ENCODE results near the gene PARD6G. TPM values are rescaled to one million over a fixed set of nuclear protein-coding genes. Genes with fewer than 3 reads are reported as not detected.

The PARD6G gene
- total and polyA plus RNA-seq, 2 of the 8 experiments (the other 6 are each of a cell fraction or from before 2014, with no cell fraction given), result 11.3 to 17.9 TPM

GRCh38 chr18:80147418-80148325 is 99.6 kb downstream of the PARD6G start:
- Histone ChIP-seq H4K8ac (ENCODE audit: extremely low read depth, insufficient read depth, low read length) (peak overlapping the region; percentile 57; the same call in 1 of the 2 replicates), H2BK120ac (replicated peaks; ENCODE audit: low read depth, low read length) (no peak overlapping the region), H3K23ac (ENCODE audit: insufficient read length) (no peak overlapping the region), H3K4me3 (ENCODE audit: extremely low read depth in 1 of 4, insufficient read depth in 2 of 4, low read depth in 3 of 4, low read length in 4 of 4) (peak overlapping the region; percentile 37 to 61 (median 48)), H3K36me3 (ENCODE audit: control insufficient read depth in 2 of 4, insufficient read depth in 4 of 4, low read length in 3 of 4) (peaks cover 0 to 14% (median 0%) of the 10 kb centered on the region in 4 experiments; a peak in 2 of 8 replicates), H3K79me1 (ENCODE audit: low read depth, low read length) (no peaks in the 10 kb centered on the region), H2AK5ac (ENCODE audit: low read depth, low read length) (no peak overlapping the region), H2BK20ac (ENCODE audit: low read length) (no peak overlapping the region), H2BK12ac (ENCODE audit: low read depth, low read length) (no peak overlapping the region), H4K20me1 (replicated peaks in 1 of 2; ENCODE audit: control insufficient read depth in 1 of 2, insufficient read depth in 2 of 2, low read length in 2 of 2) (peaks cover 0 to 4% of the 10 kb centered on the region in 2 experiments), H2BK5ac (ENCODE audit: low read depth, low read length) (no peak overlapping the region), H3K18ac (ENCODE audit: extremely low read depth, low read length) (no peak overlapping the region), H3K14ac (ENCODE audit: insufficient read length) (no peak overlapping the region), H3K4ac (replicated peaks; ENCODE audit: insufficient read length, low read depth, low read length) (no peak overlapping the region), H3K9ac (replicated peaks in 1 of 4; ENCODE audit: extremely low read depth in 1 of 4, low read depth in 3 of 4, low read length in 3 of 4) (peak overlapping the region in 1 of 4 experiments; percentile 37; a peak in 3 of 7 replicates), H3K27ac (ENCODE audit: low read depth, low read length) (no peak overlapping the region), H3K23me2 (ENCODE audit: low read depth, low read length) (peaks cover 3% of the 10 kb centered on the region; the same call in 1 of the 2 replicates), H4K5ac (ENCODE audit: insufficient read length, low read depth, low read length) (no peak overlapping the region), H3K4me1 (replicated peaks in 1 of 4; ENCODE audit: control insufficient read depth in 3 of 4, insufficient read depth in 4 of 4, low read length in 3 of 4) (no peaks in the 10 kb centered on the region; a peak in 2 of 7 replicates), H2BK15ac (ENCODE audit: low read length) (no peak overlapping the region), H2AFZ (ENCODE audit: low read length) (no peak overlapping the region), H3K4me2 (ENCODE audit: insufficient read depth in 1 of 2, low read depth in 2 of 2, low read length in 2 of 2) (peak overlapping the region; percentile 70), H3K27me3 (replicated peaks in 1 of 4; ENCODE audit: control insufficient read depth in 3 of 4, extremely low read depth in 1 of 4, insufficient read depth in 3 of 4, low read length in 3 of 4) (no peaks in the 10 kb centered on the region), H3K9me3 (ENCODE audit: insufficient read depth in 2 of 2, low read depth in 1 of 2, low read length in 1 of 2) (no peaks in the 10 kb centered on the region), H3K79me2 (ENCODE audit: control insufficient read depth in 1 of 2, insufficient read depth in 2 of 2, low read length in 2 of 2) (no peaks in the 10 kb centered on the region), H3K56ac (replicated peaks; ENCODE audit: insufficient read length, low read depth, low read length) (no peak overlapping the region), H4K91ac (replicated peaks; ENCODE audit: insufficient read length, low read length) (no peak overlapping the region)
- DNase-seq (ENCODE audit: low read depth in 1 of 2, low spot score in 2 of 2) (peak in 1 of 2 experiments; percentile 84), FAIRE-seq (no peak)
- WGBS, 2 experiments (ENCODE audit: extremely low coverage in 1 of 2, insufficient coverage in 1 of 2, insufficient read length in 1 of 2, insufficient replicate concordance in 2 of 2, low coverage in 1 of 2, low lambda C conversion rate in 2 of 2, missing lambda C conversion rate in 1 of 2), result 49% methylated on average over 48 of the region's 52 CpGs; no CpG with 5 or more reads in 1 of the 2 experiments
- POLR2A ChIA-PET (ENCODE audit: partially characterized antibody), result interaction anchor here (0.9 to 2.8 kb wide), 6 partner anchors 9 to 37 kb away, joined by 3 to 9 read pairs (median 4); no protein-coding TSS in a partner anchor
- CTCF ChIA-PET (ENCODE audit: partially characterized antibody), result interaction anchor here (1.6 to 3.5 kb wide), 4 partner anchors 8 to 13 kb away, joined by 3 to 21 read pairs (median 8); no protein-coding TSS in a partner anchor
- TF ChIP-seq KDM4A (IDR thresholded peaks at IDR 0.05; ENCODE audit: low read depth, low read length, severe bottlenecking) (peak; percentile 56), KDM1A (IDR thresholded peaks at IDR 0.05; ENCODE audit: borderline replicate concordance, low read length) (no peak), MAX (IDR thresholded peaks at IDR 0.05) (0 out of 2 replicates have a peak, but pooled peaks have one; percentile 36), SRF (IDR thresholded peaks at IDR 0.05; ENCODE audit: low read depth, low read length) (no peak), HDAC2 (IDR thresholded peaks at IDR 0.05; ENCODE audit: borderline replicate concordance in 1 of 2, low read depth in 2 of 2, low read length in 2 of 2) (0 out of 4 replicates have a peak, but pooled peaks of 1 of the 2 experiments have one; percentile 39), SIN3A (conservative IDR thresholded peaks at IDR 0.05 in 1 of 2, IDR thresholded peaks at IDR 0.05 in 1 of 2; ENCODE audit: low read depth in 1 of 2, low read length in 2 of 2) (peak in 1 of 2 experiments; percentile 60; a peak in 2 of 4 replicates), POLR2A (IDR thresholded peaks at IDR 0.05; ENCODE audit: control extremely low read depth in 1 of 2, low read depth in 2 of 2, low read length in 2 of 2) (no peak), GABPA (IDR thresholded peaks at IDR 0.05; ENCODE audit: borderline replicate concordance, insufficient read depth, low read length) (peak; percentile 62; the same call in 1 of the 2 replicates), SP2 (IDR thresholded peaks at IDR 0.05; ENCODE audit: low read length) (no peak)

All from H1 (cell line).